NCI-H2029 (cell line): ENCODE measurements around the gene PPM1D.
"Not testable (repeated sequence)": the region's sequence is repeated elsewhere in the genome, so short reads cannot be mapped to it uniquely, and the experiment has no call there.

Experiments used
- DNase-seq: peaks from one replicate; lab custom pipeline; 2025; lab: John Stamatoyannopoulos, UW

PPM1D gene

GRCh38 chr17:60593441-60594036 is 6.5 kb upstream of the PPM1D start:
- peak; percentile 36 for DNase-seq

DNA sequence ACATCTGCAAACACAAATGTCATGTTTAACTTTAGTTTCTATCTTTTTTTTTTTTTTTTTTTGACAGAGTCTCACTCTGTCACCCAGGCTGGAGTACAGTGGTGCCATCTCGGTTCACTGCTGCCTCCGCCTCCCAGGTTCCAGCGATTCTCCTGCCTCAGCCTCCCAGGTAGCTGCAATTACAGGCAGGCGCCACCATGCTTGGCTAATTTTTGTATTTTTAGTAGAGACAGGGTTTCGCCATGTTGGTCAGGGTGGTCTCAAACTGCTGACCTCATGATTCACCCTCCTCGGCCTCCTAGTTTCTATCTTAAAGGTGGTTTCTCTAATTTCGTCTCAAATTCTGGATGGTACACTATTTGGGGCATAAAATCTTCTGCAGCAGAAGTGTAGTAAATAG is 5.8 kb upstream of the PPM1D start:
- DNase-seq, result not testable (repeated sequence)

GRCh38 chr17:60594734-60595133 is 5.3 kb upstream of the PPM1D start:
- DNase-seq, result peak; percentile 31

DNA sequence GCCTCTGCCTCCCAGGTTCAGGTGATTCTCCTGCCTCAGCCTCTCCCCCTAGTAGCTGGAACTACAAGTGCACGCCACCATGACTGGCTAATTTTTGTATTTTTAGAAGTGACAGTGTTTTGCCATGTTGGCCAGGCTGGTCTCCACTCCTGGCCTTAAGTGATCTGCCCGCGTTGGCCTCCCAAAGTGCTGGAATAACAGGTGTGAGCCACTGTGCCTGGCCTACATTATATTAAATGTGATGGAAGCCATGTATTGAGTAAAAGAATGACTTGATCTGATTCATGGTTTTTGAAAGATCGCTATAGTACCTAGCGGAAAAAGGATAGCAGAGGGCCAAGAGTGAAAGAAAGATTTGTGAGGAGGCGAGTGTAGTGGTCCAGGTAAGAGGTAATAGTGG is 2.7 kb upstream of the PPM1D start:
- no peak for DNase-seq

GRCh38 chr17:60598001-60598736 is 1.8 kb upstream of the PPM1D start:
- DNase-seq, result no peak

- no peak for DNase-seq
These were observed 773 bp upstream of the PPM1D start for GRCh38 chr17:60599220-60599619.

- DNase-seq, result peak; percentile 71
These were observed 775 bp downstream of the PPM1D start for GRCh38 chr17:60600490-60601446.

- DNase-seq, result peak; percentile 41
These were observed 1.7 kb downstream of the PPM1D start for GRCh38 chr17:60601447-60602384.

DNA sequence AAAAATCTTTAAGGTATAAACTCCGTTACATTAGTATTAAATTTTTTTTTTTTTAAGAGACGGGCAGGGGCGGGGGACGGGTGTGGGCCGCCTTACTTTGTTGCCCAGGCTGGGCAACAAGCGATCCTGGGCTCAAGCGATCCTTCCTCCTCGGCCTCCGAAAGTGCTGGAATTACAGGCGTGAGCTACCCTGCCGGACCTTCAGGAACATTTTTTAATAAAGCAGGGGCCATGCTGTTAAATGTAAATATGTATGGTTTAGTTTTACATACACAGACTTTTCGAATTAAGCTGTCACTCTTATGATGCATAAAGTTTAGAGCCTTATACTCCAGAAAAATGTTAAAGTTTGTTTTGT is 2.4 kb downstream of the PPM1D start:
- no peak for DNase-seq

DNA sequence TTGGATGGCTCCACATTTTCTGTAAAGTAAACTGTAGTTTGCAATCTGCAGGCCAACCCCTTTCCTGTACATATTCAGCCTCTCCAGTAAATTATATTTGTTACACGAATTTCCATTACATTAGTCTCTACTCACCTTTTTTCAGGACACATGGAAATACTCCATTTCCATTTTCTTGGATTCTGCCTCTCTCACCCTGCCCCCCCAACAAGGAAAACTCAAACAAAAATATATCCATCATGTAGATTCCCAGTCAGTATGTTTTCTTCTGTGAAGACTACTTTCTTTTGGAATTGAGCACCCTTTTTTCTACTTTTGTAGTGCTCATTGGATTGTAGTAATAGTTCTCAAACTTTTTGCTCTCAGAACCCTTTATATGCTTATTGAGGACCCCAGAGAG is 2.9 kb downstream of the PPM1D start:
- no peak for DNase-seq

- DNase-seq, result not testable (repeated sequence)
These were observed 3.5 kb downstream of the PPM1D start for GRCh38 chr17:60603477-60603876.

DNA sequence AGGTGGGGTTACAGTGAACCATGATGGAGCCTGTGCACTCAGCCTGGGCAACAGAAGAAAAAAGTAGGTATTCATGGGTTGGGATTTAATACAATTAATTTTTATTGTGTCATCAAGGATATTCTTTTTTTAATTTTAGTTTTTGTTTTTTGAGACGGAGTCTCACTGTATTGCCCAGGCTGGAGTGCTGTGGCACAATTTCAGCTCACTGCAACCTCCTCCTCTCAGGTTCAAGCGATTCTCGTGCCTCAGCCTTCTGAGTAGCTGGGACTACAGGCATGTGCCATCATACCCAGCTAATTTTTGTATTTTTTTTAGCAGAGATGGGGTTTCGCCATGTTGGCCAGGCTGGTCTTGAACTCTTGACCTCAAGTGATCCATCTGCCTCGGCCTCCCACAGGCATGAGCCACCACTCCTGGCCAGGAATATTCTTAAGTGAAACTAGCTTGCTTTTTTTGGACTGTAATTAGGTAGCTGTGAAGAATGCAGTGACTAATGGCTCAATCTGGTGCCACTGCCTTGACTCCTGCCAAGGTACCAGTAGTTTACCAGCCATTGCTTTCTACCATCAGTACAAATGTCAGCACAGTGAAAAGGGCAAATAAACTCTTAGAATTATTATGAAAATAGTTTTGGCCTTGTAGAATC is 4.8 kb downstream of the PPM1D start:
- no peak for DNase-seq

DNA sequence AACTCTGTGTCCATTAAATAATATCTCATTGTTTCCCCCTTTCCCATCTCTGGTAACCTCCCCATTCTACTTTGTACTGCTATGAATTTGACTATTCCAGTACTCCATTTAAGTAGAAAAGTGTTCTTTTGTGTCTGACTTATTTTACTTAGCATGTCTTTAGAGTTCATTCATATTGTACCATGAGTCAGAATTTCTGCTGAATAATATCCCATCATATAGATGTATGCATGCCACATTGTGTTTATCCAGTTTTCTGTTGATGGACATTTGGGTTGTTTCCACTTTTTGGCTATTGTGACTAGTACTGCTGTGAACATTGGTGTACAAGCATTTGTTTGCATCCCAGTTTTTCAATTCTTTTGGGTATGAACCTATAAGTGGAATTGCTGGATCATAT is 6.0 kb downstream of the PPM1D start:
- DNase-seq, result no peak

- DNase-seq, result peak; percentile 9
These were observed 10.5 kb downstream of the PPM1D start for GRCh38 chr17:60610473-60610872.

DNA sequence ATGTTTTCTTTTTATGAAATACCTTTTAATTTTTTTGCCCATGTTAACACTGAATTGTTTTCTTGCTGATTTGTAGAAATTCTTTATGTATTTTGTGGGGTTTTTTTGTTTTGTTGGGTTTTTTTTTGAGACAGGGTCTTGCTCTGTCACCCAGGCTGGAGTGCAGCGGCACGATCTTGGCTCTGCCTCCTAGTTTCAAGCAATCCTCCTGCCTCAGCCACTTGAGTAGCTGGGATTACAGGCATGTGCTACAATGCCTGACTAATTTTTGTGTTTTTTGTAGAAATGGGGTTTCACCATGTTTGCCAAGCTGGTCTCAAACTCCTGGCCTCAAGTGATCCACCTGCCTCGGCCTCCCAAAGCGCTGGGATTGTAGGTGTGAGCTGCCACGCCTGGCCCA is 11.3 kb downstream of the PPM1D start:
- DNase-seq, result not testable (repeated sequence)

DNA sequence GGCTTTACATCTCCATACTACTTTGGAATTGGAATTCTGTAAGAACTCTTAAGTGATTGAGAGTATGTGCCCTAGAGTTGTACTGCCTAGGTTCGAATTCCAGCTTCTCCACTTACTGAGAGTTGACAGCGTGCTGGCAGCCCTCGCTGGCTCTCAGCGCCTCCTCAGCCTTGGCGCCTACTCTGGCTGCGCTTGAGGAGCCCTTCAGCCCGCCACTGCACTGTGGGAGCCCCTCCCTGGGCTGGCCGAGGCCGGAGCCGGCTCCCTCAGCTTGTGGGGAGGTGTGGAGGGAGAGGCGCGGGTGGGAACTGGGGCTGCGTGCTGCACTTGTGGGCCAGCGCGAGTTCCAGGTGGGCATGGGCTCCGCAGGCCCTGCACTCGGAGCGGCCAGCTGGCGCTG is 13.3 kb downstream of the PPM1D start:
- no peak for DNase-seq

DNA sequence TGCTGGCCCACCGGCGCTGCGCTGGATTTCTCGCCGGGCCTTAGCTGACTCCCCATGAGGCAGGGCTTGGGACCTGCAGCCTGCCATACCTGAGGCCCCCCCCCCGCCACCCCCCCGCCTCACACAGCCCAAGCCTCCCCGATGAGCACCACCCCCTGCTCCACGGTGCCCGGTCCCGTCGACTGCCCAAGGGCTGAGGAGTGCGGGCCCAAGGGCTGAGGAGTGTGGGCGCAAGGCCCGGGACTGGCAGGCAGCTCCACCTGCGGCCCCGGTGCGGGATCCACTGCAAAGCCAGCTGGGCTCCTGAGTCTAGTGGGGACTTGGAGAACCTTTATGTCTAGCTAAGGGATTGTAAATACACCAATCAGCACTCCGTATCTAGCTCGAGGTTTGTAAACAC is 13.8 kb downstream of the PPM1D start:
- not testable (repeated sequence) for DNase-seq

DNA sequence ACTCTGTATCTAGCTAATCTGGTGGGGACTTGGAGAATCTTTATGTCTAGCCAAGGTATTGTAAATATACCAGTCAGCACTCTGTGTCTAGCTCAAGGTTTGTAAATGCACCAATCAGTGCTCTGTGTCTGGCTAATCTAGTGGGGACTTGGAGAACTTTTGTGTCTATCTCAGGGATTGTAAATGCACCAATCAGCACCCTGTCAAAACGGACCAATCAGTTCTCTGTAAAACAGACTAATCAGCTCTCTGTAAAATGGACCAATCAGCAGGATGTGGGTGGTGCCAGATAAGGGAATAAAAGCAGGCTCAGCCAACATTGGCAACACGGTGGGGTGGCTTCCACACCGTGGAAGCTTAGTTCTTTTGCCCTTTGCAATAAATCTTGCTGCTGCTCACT is 14.3 kb downstream of the PPM1D start:
- DNase-seq, result not testable (repeated sequence)

DNA sequence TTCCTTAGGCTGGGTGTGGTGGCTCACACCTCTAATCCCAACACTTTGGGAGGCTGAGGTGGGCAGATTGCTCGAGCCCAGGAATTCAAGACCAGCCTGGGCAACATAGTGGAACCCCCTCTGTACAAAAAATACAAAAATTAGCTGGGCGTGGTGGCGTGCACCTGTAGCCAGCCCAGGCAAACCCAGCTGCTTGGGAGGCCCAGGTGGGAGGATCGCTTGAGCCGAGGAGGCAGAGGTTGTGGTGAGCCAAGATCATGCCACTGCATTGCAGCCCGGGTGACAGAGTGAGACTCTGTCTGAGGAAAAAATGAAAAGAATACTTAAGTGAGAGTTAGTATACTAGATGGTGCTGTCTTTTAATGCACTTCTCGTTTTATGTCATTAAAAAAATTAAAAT is 15.1 kb downstream of the PPM1D start:
- no peak for DNase-seq

DNA sequence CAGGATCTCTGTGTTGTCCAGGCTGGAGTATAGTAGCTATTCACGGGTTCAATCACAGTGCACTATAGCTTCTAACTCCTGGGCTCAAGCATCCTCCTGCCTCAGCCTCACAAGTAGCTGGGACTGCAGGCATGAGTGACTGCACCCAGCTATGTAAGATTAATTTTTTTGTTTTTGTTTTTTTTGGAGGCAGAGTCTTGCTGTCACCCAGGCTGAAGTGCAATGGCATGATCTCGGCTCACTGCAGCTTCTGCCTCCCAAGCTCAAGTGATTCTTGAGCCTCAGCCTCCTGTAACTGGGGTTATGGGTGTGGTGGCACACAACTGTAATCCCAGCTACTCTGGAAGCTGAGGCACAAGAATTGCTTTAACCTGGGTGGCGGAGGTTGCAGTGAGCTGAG is 15.8 kb downstream of the PPM1D start:
- no peak for DNase-seq

DNA sequence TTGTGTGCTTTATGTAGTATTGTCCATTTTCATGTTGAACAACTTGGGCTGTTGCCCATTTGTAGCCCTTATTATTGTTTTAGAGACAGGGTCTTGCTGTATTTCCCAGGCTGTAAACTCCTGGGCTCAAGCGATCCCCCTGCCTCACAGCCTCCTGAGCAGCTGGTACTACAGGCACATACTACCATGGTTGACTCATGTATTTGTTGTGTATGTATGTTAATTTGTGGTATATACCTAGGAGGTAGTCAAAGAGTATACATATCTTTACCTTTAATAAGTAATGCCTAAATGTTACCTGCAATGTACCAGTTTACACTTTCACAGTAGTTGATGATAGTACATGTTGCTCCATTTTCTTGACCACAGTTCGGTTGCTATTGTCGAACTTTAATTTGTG is 18.1 kb downstream of the PPM1D start:
- no peak for DNase-seq
